Central memory CD4-positive, alpha-beta T cell (primary cell): Measurements from ENCODE around the gene NDUFAF3.
"Not testable (repeated sequence)": the region's sequence is repeated elsewhere in the genome, so short reads cannot be mapped to it uniquely, and the experiment has no call there.

Source experiments
- DNase-seq: peaks from one replicate; pipeline ENCODE4 v3.0.0; 2022

Gene NDUFAF3

GRCh38 chr3:49001155-49001554, 20.8 kb upstream of the NDUFAF3 start:
- DNase-seq = no peak

GRCh38 chr3:49004352-49005302, 17.3 kb upstream of the NDUFAF3 start:
- no peak for DNase-seq

- no peak for DNase-seq
Measured at GRCh38 chr3:49005303-49005680, 16.6 kb upstream of the NDUFAF3 start.

GRCh38 chr3:49005998-49006397, 15.9 kb upstream of the NDUFAF3 start:
- DNase-seq = no peak

- DNase-seq = no peak
Measured at GRCh38 chr3:49006408-49007067, 15.4 kb upstream of the NDUFAF3 start.

GRCh38 chr3:49007068-49007770, 14.7 kb upstream of the NDUFAF3 start, which contains the start of gene WDR6:
Gene WDR6 (plus strand): TSS chr3:49007391. CDS start chr3:49007432, 41 bp downstream.
- DNase-seq = peak; percentile 97

GRCh38 chr3:49007771-49008528, 14.0 kb upstream of the NDUFAF3 start:
- peak; percentile 81 for DNase-seq

- DNase-seq = not testable (repeated sequence)
Measured at GRCh38 chr3:49008627-49009026, 13.3 kb upstream of the NDUFAF3 start.

- no peak for DNase-seq
Measured at GRCh38 chr3:49009396-49009795, 12.5 kb upstream of the NDUFAF3 start.

GRCh38 chr3:49012441-49013017, 9.4 kb upstream of the NDUFAF3 start:
- no peak for DNase-seq

GRCh38 chr3:49013113-49013737, 8.7 kb upstream of the NDUFAF3 start:
- no peak for DNase-seq

GRCh38 chr3:49013738-49014660, 7.9 kb upstream of the NDUFAF3 start:
- peak; percentile 40 for DNase-seq

- no peak for DNase-seq
Measured at GRCh38 chr3:49015072-49015471, 6.8 kb upstream of the NDUFAF3 start.

- no peak for DNase-seq
Measured at GRCh38 chr3:49015765-49016164, 6.2 kb upstream of the NDUFAF3 start.

- no peak for DNase-seq
Measured at GRCh38 chr3:49016414-49017228, 5.3 kb upstream of the NDUFAF3 start.

- DNase-seq = no peak
Measured at GRCh38 chr3:49017229-49017970, 4.5 kb upstream of the NDUFAF3 start.

- peak; percentile 70 for DNase-seq
Measured at GRCh38 chr3:49017971-49018706, 3.8 kb upstream of the NDUFAF3 start, which contains the start of gene DALRD3. Gene DALRD3 (minus strand): TSS chr3:49018580. CDS start chr3:49018564, 16 bp downstream.

GRCh38 chr3:49018707-49019006, 3.3 kb upstream of the NDUFAF3 start:
- DNase-seq = no peak
